ENCODE data around the gene GNPDA1.

- TF ChIP-seq CTCF (IDR thresholded peaks at IDR 0.05): no peak
- no peak for TF ChIP-seq POLR2A (IDR thresholded peaks at IDR 0.05)
Observed at GRCh38 chr5:141963701-141964100, 49.1 kb downstream of the GNPDA1 start.

All from body of pancreas (tissue), 4 donors.